DMS79 (cell line): Measurements from ENCODE around the gene TRMU.

ENCODE experiments used
- DNase-seq: peaks from one replicate; lab custom pipeline; 2025; lab: John Stamatoyannopoulos, UW

Gene TRMU, protein sequence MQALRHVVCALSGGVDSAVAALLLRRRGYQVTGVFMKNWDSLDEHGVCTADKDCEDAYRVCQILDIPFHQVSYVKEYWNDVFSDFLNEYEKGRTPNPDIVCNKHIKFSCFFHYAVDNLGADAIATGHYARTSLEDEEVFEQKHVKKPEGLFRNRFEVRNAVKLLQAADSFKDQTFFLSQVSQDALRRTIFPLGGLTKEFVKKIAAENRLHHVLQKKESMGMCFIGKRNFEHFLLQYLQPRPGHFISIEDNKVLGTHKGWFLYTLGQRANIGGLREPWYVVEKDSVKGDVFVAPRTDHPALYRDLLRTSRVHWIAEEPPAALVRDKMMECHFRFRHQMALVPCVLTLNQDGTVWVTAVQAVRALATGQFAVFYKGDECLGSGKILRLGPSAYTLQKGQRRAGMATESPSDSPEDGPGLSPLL

GRCh38 chr22:46335201-46336118 is at the start of gene TRMU:
Gene TRMU, plus strand, starts transcription at chr22:46335714. Its CDS starts 51 bp downstream, at chr22:46335765.
- DNase-seq: no peak

- no peak for DNase-seq
Observed at GRCh38 chr22:46286006-46286405, 49.5 kb upstream of the TRMU start.

DNA sequence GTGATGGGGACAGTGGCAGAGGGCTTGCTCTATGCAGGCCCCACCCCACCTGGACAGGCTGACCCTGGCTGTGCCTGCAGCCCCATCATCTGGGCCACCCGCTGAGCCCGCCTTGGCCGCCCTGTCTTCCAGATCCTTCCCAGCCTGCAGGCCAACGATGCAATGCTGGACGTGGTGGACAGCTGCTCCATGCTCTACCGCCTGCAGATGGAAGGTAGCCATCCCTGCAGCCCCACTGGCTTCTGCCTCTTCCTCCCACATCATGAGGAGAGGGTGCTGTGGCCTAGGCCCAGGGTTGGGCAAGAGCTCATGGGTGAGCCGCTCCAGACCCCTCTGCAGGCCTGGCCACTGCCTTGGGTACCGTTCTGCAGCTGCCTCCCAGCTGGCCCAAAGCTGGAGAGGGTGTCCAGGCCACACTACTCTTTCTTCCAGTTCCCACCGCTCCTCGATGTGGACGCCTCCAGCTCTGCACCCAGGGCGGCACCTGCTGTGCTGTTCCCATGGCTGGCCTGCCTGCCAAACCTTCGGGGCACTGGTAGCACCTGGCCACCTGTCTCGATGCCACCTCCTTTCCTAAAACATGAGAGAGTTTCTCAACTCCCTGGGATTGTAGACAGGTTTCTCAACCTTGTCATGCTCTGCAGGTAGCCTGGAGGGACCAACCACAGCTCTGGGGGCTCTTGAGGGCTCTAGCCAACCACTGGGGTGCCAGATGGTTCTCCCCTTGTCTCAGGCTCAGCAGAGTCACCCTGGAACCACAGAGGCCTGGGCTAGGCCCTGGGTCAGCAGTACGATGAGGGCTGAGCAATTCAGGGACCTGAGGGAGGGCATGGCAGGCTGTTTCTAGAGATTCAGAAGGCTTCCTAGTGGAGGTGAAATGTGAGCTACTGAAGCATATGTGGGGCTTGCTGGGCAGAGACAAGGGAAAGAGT is 48.3 kb upstream of the TRMU start:
- DNase-seq: no peak

DNA sequence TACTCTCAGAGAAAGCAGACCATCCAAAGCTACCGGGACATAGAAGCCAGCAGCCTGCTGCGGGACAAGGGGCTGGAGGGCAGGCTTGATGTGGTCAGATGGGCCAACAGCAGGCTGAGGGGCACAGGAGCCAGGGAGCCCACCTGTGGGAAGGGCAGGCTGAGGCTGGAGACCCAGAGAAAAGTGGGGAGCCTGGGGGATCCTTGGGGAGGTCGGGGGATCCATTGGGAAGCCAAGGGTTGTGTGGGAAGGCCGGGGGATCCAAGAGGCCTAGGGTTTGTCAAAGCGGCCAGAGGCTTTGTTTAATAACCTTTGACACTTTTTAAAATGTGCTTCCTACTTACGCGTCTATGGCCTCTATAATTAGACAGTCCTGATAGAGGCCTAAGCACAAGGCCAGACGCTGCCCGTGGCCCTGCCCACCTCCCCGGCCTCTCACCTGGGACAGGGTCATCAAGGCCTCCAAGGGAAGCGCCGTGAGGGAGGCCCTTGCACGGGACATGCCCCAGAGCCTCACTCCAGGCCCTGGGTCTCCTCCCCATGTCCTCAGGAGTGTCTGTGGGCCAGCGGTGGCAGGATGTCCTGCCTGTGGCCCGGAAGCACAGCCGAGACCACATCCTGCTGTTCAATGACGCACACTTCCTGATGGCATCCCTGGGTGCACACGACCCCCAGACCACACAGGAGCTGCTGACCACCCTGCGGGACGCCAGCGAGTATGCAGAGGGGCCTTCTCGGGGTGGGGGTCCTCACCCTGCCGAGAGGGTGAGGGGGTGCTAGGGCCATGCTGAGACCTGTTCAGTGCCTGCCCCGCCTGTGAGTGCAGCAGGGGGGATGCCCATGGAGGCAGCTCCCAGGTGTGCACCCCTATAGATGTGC is 47.4 kb upstream of the TRMU start:
- no peak for DNase-seq

GRCh38 chr22:46288846-46289243 is 46.7 kb upstream of the TRMU start:
- DNase-seq: no peak

DNA sequence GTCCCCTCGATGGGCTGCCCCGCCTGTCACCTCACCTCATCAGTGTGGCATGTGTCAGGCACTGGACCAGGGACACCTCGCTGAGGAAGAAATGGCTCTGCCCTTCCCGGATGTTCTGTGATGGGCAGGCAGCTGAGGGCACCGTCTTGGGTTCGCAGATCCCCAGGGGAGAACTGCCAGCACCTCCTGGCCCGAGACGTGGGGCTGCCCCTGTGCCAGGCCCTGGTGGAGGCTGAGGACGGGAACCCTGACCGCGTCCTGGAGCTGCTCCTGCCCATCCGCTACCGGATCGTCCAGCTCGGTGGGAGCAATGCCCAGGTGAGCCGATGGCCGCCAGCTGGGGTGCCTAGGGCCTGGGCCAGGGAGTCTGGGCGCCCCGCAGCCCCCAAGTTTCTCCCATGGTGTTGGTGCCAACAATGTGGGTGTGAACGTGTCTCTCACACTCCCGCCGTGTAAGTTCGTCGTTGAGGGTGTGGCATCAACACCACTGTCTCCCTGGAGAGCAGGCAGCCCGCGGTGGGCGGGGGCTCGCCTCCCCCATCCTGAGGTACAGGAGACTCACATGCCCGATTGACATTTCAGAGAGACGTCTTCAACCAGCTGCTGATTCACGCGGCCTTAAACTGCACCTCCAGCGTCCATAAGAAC is 46.1 kb upstream of the TRMU start:
- no peak for DNase-seq

GRCh38 chr22:46290121-46290842 is 45.2 kb upstream of the TRMU start:
- no peak for DNase-seq

DNA sequence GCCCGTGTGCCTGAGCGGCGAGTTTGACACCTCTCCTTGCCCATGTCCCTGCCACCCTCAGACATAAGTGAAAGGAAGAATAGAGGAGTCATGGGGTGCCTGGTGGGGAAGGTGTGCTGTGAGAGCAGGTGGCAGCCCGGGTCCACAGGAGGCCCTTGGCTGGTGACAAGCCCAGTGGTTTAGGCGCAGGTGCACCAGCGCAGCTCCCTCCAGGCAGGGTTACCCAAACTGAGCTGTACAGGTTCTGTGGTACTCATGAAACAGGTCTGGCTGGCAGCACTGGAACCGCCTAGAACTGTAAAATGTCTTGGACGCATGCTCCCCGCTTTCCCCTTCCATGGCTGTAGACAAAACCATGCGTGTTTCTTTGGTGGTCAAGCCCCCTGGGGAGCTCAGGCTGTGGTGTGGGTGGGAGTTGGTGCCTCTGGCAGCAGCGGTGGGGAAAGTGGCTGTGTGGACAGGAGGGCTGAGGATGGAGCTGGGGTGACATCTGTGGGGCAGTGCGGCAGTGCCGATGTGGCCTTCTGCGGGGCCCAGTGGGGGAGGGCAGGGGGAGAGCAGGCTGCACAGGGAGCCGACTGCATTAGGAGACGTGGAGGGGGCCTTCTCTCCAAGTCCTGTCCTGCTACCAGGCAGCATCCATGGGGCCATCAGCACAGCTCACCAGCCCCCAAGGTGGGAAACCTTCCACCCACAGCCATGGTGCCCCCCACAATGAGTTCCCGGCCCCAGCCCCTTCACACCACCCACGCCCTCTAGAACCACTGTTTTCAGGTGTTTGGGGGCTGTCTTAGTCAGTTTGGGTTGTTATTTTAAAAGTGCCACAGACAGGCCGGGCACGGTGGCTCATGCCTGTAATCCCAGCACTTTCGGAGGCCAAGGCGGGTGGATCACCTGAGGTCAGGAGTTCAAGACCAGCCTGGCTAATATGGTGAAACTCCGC is 44.4 kb upstream of the TRMU start:
- no peak for DNase-seq

DNA sequence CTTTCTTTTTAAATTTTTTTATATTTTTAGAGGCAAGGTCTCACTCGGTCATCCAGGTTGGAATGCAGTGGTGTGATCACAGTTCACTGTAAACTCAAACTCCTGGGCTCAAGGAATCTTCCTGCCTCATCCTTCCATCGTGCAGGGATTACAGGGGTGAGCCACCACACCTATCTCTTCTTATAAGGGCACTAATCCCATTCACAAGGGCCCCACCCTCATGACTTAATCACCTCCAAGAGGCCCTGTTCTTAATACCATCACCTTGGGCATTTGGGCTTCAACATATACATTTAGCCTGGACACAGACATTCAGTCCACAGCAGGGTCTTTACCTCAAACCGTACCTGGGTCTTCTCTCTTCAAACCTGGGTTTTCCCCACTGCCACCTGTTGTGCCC is 43.3 kb upstream of the TRMU start:
- DNase-seq: no peak

DNA sequence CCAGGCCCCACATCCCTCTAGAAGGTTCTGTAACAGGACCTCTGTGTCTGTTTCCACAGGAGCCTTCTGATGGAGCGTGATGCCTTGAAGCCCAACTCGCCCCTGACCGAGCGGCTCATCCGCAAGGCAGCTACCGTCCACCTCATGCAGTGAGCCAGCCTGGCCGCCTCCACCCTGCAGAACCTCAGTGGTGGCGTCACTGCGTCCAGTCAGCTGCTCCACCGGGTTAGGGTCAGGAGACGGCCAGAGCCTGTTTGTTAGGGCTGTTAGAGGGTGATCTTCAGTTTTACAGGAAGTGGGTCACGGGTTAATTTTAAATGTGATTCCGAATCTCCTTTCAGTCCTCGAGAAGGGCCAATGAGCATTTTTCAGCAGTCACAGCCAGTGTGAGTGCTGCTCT is 42.8 kb upstream of the TRMU start:
- no peak for DNase-seq

GRCh38 chr22:46293577-46294260 is 41.8 kb upstream of the TRMU start:
- DNase-seq: no peak

- no peak for DNase-seq
Observed at GRCh38 chr22:46294784-46295183, 40.7 kb upstream of the TRMU start.

DNA sequence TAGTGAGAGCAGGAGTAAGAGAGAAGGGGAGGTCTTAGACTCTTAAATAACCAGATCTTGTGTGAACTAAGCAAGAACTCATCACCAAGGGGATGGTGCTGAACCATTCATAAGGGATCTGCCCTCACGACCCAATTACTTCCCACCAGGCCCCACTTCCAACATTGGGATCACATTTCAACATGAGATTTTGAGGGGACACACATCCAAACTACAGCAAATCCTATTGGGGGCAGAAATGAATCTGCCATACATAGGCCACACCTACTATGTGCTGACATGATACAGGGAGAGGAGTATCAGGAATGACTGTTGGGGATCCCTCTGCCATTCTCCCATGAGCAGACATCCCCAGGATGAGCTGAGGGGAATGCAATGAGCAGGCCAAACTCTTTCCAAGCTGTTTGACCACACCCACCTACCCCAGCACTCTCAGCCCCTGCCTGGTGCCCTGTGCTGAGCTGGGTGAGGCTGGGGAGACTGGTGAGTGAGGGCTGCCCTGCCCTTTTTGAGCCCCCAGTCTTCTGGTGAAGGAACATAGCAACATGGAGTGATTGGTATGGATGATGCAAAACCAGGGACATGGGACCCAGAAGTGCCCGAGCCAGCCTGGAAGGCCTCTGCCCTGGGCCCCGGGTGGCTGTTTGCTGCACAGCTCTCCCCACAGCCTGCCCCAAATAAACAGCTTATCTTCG is 40.1 kb upstream of the TRMU start:
- no peak for DNase-seq

DNA sequence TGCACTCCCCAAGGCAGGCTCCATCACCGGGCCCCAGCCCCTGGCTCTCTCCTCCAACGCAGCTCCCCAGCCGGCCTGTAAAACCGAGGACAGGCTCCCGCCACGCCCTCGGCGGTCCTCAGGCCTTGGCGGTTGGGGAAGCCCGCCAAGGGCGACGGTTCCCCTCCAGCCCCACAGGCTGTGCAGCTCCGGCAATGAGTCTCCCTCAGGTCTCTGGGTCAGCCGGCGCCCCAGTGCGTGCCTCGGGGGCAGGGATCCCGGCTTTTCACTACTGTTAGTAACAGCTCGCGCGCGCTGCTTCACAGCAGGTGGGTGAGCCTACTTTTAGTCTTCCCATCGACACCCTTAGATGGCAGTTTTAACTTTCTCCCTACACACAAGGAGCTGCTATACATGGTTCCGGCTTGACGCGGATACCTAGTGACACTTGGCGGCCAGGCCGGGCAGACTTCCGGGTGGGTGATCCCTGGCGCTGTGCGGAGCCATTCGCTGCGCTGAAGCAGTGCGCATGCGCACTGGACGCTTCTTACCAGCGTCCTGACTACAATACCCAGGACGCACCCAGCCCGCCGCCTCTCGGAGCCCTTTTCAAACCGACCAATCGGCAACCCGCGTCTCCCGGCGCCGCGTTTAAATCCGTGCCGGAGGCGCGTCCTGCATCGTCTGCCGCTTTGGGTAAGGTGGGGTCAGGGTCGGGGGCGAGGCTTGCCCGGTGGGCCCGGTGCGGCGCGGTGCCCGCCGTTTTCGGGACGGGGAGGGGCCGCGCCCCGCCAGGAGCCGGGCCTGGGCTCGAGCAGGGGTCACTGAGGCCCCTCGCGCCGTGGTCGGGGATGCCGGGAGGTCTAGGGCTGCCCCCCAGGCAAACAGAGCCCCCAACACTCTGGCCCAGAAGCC is 39.0 kb upstream of the TRMU start, which contains the start of gene GTSE1:
Gene GTSE1, plus strand, starts transcription at position 614 of the 894 bp plus-strand sequence. CDS start 531 bp downstream, outside the sequence.
- DNase-seq: peak; percentile 92

- DNase-seq: no peak
Observed at GRCh38 chr22:46297151-46297812, 38.2 kb upstream of the TRMU start.

DNA sequence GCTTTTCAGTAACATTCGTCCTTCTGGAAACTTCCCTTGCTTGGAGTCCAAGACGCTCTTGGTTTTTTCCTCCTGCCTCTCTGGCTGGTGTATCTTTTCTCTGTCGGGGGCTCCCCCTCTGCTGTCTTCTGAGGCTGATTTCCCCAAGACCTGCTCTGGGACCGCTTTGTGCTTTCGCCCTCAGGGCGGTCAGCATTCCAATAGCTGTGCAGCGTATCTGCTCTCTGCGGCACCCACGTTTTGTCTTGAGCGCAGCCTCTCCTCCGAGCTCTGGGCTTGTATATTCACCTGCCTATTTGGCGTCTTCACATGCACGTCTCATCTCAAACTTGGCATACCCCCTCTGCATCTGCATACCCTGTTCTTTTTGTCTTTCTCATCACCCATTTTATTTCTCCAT is 36.4 kb upstream of the TRMU start:
- no peak for DNase-seq
